ENCODE data around the gene IFIT2.

- TF ChIP-seq, protein P1, sequence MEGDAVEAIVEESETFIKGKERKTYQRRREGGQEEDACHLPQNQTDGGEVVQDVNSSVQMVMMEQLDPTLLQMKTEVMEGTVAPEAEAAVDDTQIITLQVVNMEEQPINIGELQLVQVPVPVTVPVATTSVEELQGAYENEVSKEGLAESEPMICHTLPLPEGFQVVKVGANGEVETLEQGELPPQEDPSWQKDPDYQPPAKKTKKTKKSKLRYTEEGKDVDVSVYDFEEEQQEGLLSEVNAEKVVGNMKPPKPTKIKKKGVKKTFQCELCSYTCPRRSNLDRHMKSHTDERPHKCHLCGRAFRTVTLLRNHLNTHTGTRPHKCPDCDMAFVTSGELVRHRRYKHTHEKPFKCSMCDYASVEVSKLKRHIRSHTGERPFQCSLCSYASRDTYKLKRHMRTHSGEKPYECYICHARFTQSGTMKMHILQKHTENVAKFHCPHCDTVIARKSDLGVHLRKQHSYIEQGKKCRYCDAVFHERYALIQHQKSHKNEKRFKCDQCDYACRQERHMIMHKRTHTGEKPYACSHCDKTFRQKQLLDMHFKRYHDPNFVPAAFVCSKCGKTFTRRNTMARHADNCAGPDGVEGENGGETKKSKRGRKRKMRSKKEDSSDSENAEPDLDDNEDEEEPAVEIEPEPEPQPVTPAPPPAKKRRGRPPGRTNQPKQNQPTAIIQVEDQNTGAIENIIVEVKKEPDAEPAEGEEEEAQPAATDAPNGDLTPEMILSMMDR (IDR thresholded peaks at IDR 0.05; ENCODE audit: low read length) = no peak
- no peak for TF ChIP-seq EZH2 (IDR thresholded peaks at IDR 0.05; ENCODE audit: borderline replicate concordance, low read length)
Observed at GRCh38 chr10:89278034-89278535, 23.8 kb upstream of the IFIT2 start.
